GM12874 (cell line): ENCODE data around the gene E2F7.

ENCODE experiments used
- CTCF ChIP-seq: IDR thresholded peaks from 2 replicates; pipeline ENCODE4 v1.5.1; 2011; ENCODE audit warnings: low read depth, mild to moderate bottlenecking, control low read depth, low read length, moderate library complexity; ENCODE audit not compliant: insufficient read depth

E2F7 gene

GRCh38 chr12:77001276-77001675, 64.1 kb downstream of the E2F7 start:
- no peak for TF ChIP-seq CTCF

DNA sequence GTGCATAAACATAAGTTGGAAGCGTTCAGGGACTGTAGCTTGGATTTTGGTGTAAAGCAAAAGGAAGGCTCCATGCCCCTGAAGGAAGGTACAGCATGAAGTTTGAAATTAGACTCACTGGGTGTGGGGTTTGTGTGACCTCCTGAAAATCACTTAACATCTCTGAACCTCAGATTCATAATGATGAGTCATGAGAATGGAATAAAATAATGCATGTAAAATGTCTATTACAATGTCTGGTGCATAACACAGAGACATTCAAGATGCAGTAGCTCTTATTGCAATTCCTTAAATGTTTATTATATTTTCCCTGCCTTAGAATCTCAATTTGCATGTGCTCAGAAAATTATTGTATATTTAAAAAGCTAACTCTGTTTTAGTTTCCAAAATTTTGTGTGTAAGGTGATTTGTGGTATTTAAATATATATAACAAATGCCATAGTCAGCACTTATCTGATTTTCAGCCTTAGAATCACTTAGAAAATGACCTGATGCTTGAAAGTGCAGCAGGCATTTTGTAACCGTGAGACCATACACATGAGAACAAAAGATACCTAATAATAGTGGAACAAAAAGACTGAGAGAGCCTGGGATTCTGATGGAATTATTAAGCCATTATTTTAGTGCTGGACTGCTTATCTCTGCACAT, 66.3 kb downstream of the E2F7 start:
- TF ChIP-seq CTCF: no peak

DNA sequence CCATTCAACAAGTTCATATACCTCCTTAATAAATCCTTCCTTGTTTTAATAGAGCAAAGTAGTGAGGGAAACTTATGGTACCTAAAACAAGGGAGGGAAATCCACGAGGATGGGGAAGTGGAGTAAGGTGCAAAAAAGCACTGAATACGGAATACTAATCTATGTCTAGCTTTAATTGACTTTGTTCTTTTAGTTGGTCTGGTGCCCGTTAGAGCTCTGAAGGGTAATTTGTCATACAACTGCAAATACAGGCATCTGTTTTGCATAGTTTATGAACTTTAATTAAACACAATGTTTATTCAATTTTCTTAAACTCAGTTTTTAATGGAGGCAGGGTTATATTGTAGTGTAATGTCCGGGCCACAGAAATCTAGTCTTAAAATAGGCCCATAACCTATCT, 67.0 kb downstream of the E2F7 start:
- TF ChIP-seq CTCF: no peak

DNA sequence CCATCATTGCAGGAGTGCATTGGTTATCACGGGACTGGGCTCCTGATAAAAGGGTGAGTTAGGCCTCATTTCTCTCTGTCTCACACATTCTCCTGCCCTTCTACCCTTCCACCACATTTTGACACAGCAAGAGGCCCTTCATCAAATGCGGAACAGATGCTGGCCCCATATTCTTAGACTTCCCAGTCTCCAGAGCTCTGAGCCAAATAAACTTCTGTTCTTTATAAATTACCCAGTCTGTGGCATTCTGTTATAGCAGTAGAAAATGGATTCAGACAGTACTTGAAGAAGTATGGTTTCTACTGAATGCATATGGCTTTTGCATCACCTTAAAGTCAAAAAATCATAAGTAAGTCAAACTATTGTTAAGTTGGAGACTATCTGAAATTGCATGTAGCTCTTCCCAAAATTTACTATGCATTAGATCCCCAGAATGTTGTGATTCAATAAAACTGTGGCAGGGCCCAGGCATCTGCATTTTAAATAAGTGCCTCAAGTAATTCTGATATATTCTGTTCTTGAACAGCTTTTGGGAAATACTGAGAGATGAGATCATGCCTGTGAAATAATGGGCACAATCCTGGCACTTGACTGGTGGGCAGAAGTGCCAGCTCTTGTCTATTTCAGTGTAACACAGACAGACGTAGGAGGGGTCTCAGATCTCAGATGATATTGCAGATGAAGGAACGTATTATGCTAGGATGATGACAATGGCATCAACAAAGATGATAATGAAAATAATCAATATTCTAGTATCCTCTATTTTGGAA, 68.2 kb downstream of the E2F7 start:
- TF ChIP-seq CTCF: no peak

GRCh38 chr12:76990716-76991115, 74.7 kb downstream of the E2F7 start:
- TF ChIP-seq CTCF: no peak

DNA sequence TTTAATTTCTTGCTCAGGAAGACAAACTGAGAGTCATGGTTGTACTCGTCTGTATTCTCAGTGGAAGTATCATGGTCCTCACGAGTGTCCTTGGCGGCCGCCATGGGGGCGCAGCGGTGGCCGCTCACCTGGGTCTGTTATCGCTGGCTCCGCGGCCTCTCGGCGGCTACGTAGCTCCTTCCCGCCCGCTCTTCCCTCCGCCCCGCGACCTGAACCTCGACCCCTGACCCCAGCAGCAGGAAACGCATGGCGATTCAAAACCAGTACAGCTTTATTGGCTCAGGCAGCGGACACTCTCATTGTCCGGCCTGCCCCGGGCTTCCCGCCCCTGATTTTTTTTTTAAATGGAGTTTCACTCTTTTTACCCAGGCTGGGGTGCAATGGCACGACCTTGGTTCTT, 80.8 kb downstream of the E2F7 start:
- TF ChIP-seq CTCF: no peak

DNA sequence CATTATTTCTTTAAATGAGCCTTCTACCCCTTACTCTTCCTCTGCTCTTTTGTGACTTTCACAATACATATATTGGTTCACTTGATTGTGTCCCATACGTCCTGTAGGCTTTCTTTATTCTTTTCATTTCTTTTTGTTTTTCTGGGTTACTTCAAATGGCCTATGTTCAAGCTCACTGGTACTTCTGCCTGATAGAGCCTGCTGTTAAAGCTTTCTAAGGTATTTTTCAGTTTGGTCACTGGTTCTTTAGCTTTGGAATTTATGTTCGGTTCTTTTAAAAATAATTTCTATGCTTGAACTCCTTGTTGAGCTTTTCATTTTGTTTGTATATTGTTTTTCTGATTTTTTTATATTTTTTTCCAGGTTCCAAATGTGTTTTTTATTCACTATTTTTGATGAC, 81.9 kb downstream of the E2F7 start:
- no peak for TF ChIP-seq CTCF
